ENCODE data around the gene DOCK4.

Gene DOCK4

GRCh38 chr7:112171673-112172072 lies 34.5 kb downstream of the DOCK4 start:
- Histone ChIP-seq H3K4me1 (ENCODE audit: control insufficient read depth, insufficient read depth, low read depth, low read length) (no peaks in the 10 kb centered on the region), H3K4me2 (ENCODE audit: low read length, poor library complexity, severe bottlenecking) (no peak overlapping the region), H4K91ac (ENCODE audit: low read length) (no peak overlapping the region), H3K23ac (ENCODE audit: low read length in 2 of 2) (no peak overlapping the region), H3K9ac (ENCODE audit: low read length) (no peak overlapping the region), H2AK5ac (ENCODE audit: low read length, severe bottlenecking) (no peak overlapping the region), H2BK12ac (ENCODE audit: low read length in 2 of 2) (no peak overlapping the region), H2BK120ac (ENCODE audit: low read depth, low read length) (no peak overlapping the region), H4K8ac (ENCODE audit: low read length) (no peak overlapping the region), H2AFZ (ENCODE audit: low read depth, low read length) (no peak overlapping the region), H3K27me3 (ENCODE audit: control insufficient read depth in 1 of 2, insufficient read depth in 1 of 2, low read length in 2 of 2) (no peaks in the 10 kb centered on the region), H3K18ac (ENCODE audit: low read depth in 1 of 2, low read length in 2 of 2) (no peak overlapping the region), H3K79me1 (replicated peaks; ENCODE audit: low read length, poor library complexity, severe bottlenecking) (peaks cover 27% of the 10 kb centered on the region), H2BK15ac (ENCODE audit: low read depth, poor library complexity, severe bottlenecking) (no peak overlapping the region), H3K36me3 (ENCODE audit: control insufficient read depth in 1 of 2, insufficient read depth in 2 of 2, low read depth in 1 of 2, low read length in 2 of 2) (no peaks in the 10 kb centered on the region), H2BK5ac (ENCODE audit: low read depth, low read length, poor library complexity, severe bottlenecking) (no peak overlapping the region), H3K14ac (ENCODE audit: low read length in 2 of 2) (no peak overlapping the region), H3K27ac (ENCODE audit: low read length, poor library complexity, severe bottlenecking) (no peak overlapping the region), H3K4me3 (ENCODE audit: insufficient read depth in 1 of 2, low read depth in 1 of 2, low read length in 2 of 2) (no peak overlapping the region), H3K9me3 (ENCODE audit: control insufficient read depth, low read length) (no peaks in the 10 kb centered on the region), H3K4ac (ENCODE audit: low read depth in 1 of 2, low read length in 2 of 2) (no peak overlapping the region)
- DNase-seq = no peak
- no CpG with 5 or more reads among the region's 1 CpG for WGBS

GRCh38 chr7:112168915-112169314 lies 37.3 kb downstream of the DOCK4 start:
- Histone ChIP-seq H4K91ac (ENCODE audit: low read length) (no peak overlapping the region), H3K36me3 (ENCODE audit: control insufficient read depth in 1 of 2, insufficient read depth in 2 of 2, low read depth in 1 of 2, low read length in 2 of 2) (no peaks in the 10 kb centered on the region), H3K4me2 (ENCODE audit: low read length, poor library complexity, severe bottlenecking) (no peak overlapping the region), H2AK5ac (ENCODE audit: low read length, severe bottlenecking) (no peak overlapping the region), H4K8ac (ENCODE audit: low read length) (no peak overlapping the region), H2AFZ (ENCODE audit: low read depth, low read length) (no peak overlapping the region), H3K9ac (ENCODE audit: low read length) (no peak overlapping the region), H3K4ac (ENCODE audit: low read depth in 1 of 2, low read length in 2 of 2) (no peak overlapping the region), H3K18ac (ENCODE audit: low read depth in 1 of 2, low read length in 2 of 2) (no peak overlapping the region), H2BK120ac (ENCODE audit: low read depth, low read length) (no peak overlapping the region), H2BK12ac (ENCODE audit: low read length in 2 of 2) (no peak overlapping the region), H2BK15ac (ENCODE audit: low read depth, poor library complexity, severe bottlenecking) (no peak overlapping the region), H2BK5ac (ENCODE audit: low read depth, low read length, poor library complexity, severe bottlenecking) (no peak overlapping the region), H3K4me1 (ENCODE audit: control insufficient read depth, insufficient read depth, low read depth, low read length) (no peaks in the 10 kb centered on the region), H3K9me3 (ENCODE audit: control insufficient read depth, low read length) (no peaks in the 10 kb centered on the region), H3K14ac (ENCODE audit: low read length in 2 of 2) (no peak overlapping the region), H3K4me3 (ENCODE audit: insufficient read depth in 1 of 2, low read depth in 1 of 2, low read length in 2 of 2) (no peak overlapping the region), H3K27ac (ENCODE audit: low read length, poor library complexity, severe bottlenecking) (no peak overlapping the region), H3K79me1 (replicated peaks; ENCODE audit: low read length, poor library complexity, severe bottlenecking) (peaks cover 24% of the 10 kb centered on the region), H3K27me3 (ENCODE audit: control insufficient read depth in 1 of 2, insufficient read depth in 1 of 2, low read length in 2 of 2) (no peaks in the 10 kb centered on the region), H3K23ac (ENCODE audit: low read length in 2 of 2) (no peak overlapping the region)
- 96% methylated on average over 2 of the region's 2 CpGs for WGBS
- DNase-seq = no peak

DNA sequence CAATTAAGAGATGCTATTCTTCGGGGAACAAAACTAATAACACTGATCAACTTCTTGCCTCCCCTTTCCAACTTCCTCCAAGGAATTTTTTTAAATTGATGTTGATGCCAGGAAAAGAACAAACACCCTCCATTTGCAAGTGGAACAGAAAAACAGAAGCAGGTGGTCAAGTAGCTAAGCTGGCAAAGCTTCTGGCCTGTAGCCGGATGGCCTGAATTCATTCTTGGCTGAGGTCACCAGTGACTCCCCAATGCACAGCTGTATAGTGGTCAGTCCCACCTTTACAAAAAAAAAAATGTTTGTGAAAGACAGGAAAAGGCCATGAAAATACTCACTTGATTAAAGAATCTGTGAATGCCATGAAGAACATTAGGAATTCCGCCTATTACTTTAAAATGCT lies 39.1 kb downstream of the DOCK4 start:
- Histone ChIP-seq H2AFZ (ENCODE audit: low read depth, low read length) (no peak overlapping the region), H3K4me1 (ENCODE audit: control insufficient read depth, insufficient read depth, low read depth, low read length) (peaks cover 2% of the 10 kb centered on the region), H3K23ac (ENCODE audit: low read length in 2 of 2) (no peak overlapping the region), H2BK15ac (ENCODE audit: low read depth, poor library complexity, severe bottlenecking) (no peak overlapping the region), H3K9me3 (ENCODE audit: control insufficient read depth, low read length) (no peaks in the 10 kb centered on the region), H3K4me2 (ENCODE audit: low read length, poor library complexity, severe bottlenecking) (no peak overlapping the region), H3K9ac (ENCODE audit: low read length) (no peak overlapping the region), H3K27ac (ENCODE audit: low read length, poor library complexity, severe bottlenecking) (no peak overlapping the region), H2AK5ac (ENCODE audit: low read length, severe bottlenecking) (no peak overlapping the region), H3K18ac (ENCODE audit: low read depth in 1 of 2, low read length in 2 of 2) (no peak overlapping the region), H3K79me1 (replicated peaks; ENCODE audit: low read length, poor library complexity, severe bottlenecking) (peaks cover 20% of the 10 kb centered on the region), H2BK120ac (ENCODE audit: low read depth, low read length) (no peak overlapping the region), H4K8ac (ENCODE audit: low read length) (no peak overlapping the region), H2BK5ac (ENCODE audit: low read depth, low read length, poor library complexity, severe bottlenecking) (no peak overlapping the region), H4K91ac (ENCODE audit: low read length) (no peak overlapping the region), H2BK12ac (ENCODE audit: low read length in 2 of 2) (peak overlapping the region in 1 of 2 experiments; percentile 56), H3K4ac (ENCODE audit: low read depth in 1 of 2, low read length in 2 of 2) (no peak overlapping the region), H3K4me3 (ENCODE audit: insufficient read depth in 1 of 2, low read depth in 1 of 2, low read length in 2 of 2) (no peak overlapping the region), H3K27me3 (ENCODE audit: control insufficient read depth in 1 of 2, insufficient read depth in 1 of 2, low read length in 2 of 2) (no peaks in the 10 kb centered on the region), H3K14ac (ENCODE audit: low read length in 2 of 2) (no peak overlapping the region), H3K36me3 (ENCODE audit: control insufficient read depth in 1 of 2, insufficient read depth in 2 of 2, low read depth in 1 of 2, low read length in 2 of 2) (no peaks in the 10 kb centered on the region)
- 93% methylated on average over 2 of the region's 3 CpGs for WGBS
- no peak for DNase-seq

- no peak overlapping the region for H3K9ac ChIP-seq (ENCODE audit: low read length)
- H2AFZ ChIP-seq (ENCODE audit: low read depth, low read length) = no peak overlapping the region
- no peak overlapping the region for H3K23ac ChIP-seq (ENCODE audit: low read length in 2 of 2)
- H2BK5ac ChIP-seq (ENCODE audit: low read depth, low read length, poor library complexity, severe bottlenecking) = peak overlapping the region; percentile 22
- H2BK12ac ChIP-seq (ENCODE audit: low read length in 2 of 2) = peak overlapping the region in 1 of 2 experiments; percentile 99
- H3K18ac ChIP-seq (ENCODE audit: low read depth in 1 of 2, low read length in 2 of 2) = peak overlapping the region in 1 of 2 experiments; percentile 82
- peaks cover 7% of the 10 kb centered on the region for H3K79me1 ChIP-seq (replicated peaks; ENCODE audit: low read length, poor library complexity, severe bottlenecking)
- H3K27ac ChIP-seq (ENCODE audit: low read length, poor library complexity, severe bottlenecking) = peak overlapping the region; percentile 70
- H2BK120ac ChIP-seq (ENCODE audit: low read depth, low read length) = no peak overlapping the region
- no peaks in the 10 kb centered on the region for H3K36me3 ChIP-seq (ENCODE audit: control insufficient read depth in 1 of 2, insufficient read depth in 2 of 2, low read depth in 1 of 2, low read length in 2 of 2)
- no peak overlapping the region for H2BK15ac ChIP-seq (ENCODE audit: low read depth, poor library complexity, severe bottlenecking)
- H3K27me3 ChIP-seq (ENCODE audit: control insufficient read depth in 1 of 2, insufficient read depth in 1 of 2, low read length in 2 of 2) = no peaks in the 10 kb centered on the region
- H4K91ac ChIP-seq (ENCODE audit: low read length) = peak overlapping the region; percentile 74
- H4K8ac ChIP-seq (ENCODE audit: low read length) = peak overlapping the region; percentile 70
- peak overlapping the region in 1 of 2 experiments; percentile 57 for H3K14ac ChIP-seq (ENCODE audit: low read length in 2 of 2)
- H2AK5ac ChIP-seq (ENCODE audit: low read length, severe bottlenecking) = peak overlapping the region; percentile 12
- no peaks in the 10 kb centered on the region for H3K9me3 ChIP-seq (ENCODE audit: control insufficient read depth, low read length)
- peak overlapping the region in 1 of 2 experiments; percentile 96 for H3K4ac ChIP-seq (ENCODE audit: low read depth in 1 of 2, low read length in 2 of 2)
- no peak overlapping the region for H3K4me3 ChIP-seq (ENCODE audit: insufficient read depth in 1 of 2, low read depth in 1 of 2, low read length in 2 of 2)
- peaks cover 7% of the 10 kb centered on the region for H3K4me1 ChIP-seq (ENCODE audit: control insufficient read depth, insufficient read depth, low read depth, low read length)
- peak overlapping the region; percentile 49 for H3K4me2 ChIP-seq (ENCODE audit: low read length, poor library complexity, severe bottlenecking)
- WGBS = 20% methylated on average over 5 of the region's 6 CpGs
- DNase-seq = peak; percentile 33
These were observed 43.3 kb downstream of the DOCK4 start for GRCh38 chr7:112162784-112163506.
